IPS-18c (cell line): Measurements from ENCODE around the gene MXRA7.
"Not testable (repeated sequence)": the region's sequence is repeated elsewhere in the genome, so short reads cannot be mapped to it uniquely, and the experiment has no call there.

Source experiments
- H3K4me3 ChIP-seq: 2 replicates; pipeline ENCODE4 v1.7.0; 2013; ENCODE audit warnings: low read depth, mild to moderate bottlenecking, low read length, moderate library complexity; ENCODE audit not compliant: insufficient read depth
- H3K9me3 ChIP-seq: one replicate; pipeline ENCODE4 v1.6.1; 2013; ENCODE audit warnings: mild to moderate bottlenecking, low read length, moderate library complexity; ENCODE audit not compliant: control insufficient read depth, insufficient read depth

The MXRA7 gene

GRCh38 chr17:76709077-76709950, 1.5 kb downstream of the MXRA7 start:
- no peaks in the 10 kb centered on the region for H3K9me3 ChIP-seq
- H3K4me3 ChIP-seq = peak overlapping the region; percentile 36

- Histone ChIP-seq H3K9me3 (no peaks in the 10 kb centered on the region), H3K4me3 (0 out of 2 replicates have a peak overlapping the region, but pooled peaks have one; percentile 20)
Observed at GRCh38 chr17:76707985-76708807, 2.6 kb downstream of the MXRA7 start.

GRCh38 chr17:76706817-76707216, 3.9 kb downstream of the MXRA7 start:
- H3K4me3 ChIP-seq = no peak overlapping the region
- H3K9me3 ChIP-seq = no peaks in the 10 kb centered on the region

GRCh38 chr17:76704805-76705204, 6.0 kb downstream of the MXRA7 start:
- H3K9me3 ChIP-seq = no peaks in the 10 kb centered on the region
- H3K4me3 ChIP-seq = no peak overlapping the region

- Histone ChIP-seq H3K4me3 (no peak overlapping the region), H3K9me3 (peaks cover 2% of the 10 kb centered on the region)
Observed at GRCh38 chr17:76702941-76703637, 7.7 kb downstream of the MXRA7 start.

GRCh38 chr17:76702076-76702475, 8.7 kb downstream of the MXRA7 start:
- H3K9me3 ChIP-seq = peaks cover 2% of the 10 kb centered on the region

GRCh38 chr17:76701471-76701967, 9.2 kb downstream of the MXRA7 start:
- Histone ChIP-seq H3K4me3 (no peak overlapping the region), H3K9me3 (peaks cover 2% of the 10 kb centered on the region)

More at GRCh38 chr17:76702076-76702475, 8.7 kb downstream of the MXRA7 start:
- no peak overlapping the region for H3K4me3 ChIP-seq

GRCh38 chr17:76700617-76701470, 9.9 kb downstream of the MXRA7 start:
- H3K4me3 ChIP-seq = no peak overlapping the region; the same call in 1 of the 2 replicates

GRCh38 chr17:76700270-76700616, 10.5 kb downstream of the MXRA7 start:
- H3K4me3 ChIP-seq = no peak overlapping the region
- peaks cover 2% of the 10 kb centered on the region for H3K9me3 ChIP-seq

More at GRCh38 chr17:76700617-76701470, 9.9 kb downstream of the MXRA7 start:
- H3K9me3 ChIP-seq = peaks cover 2% of the 10 kb centered on the region

- H3K4me3 ChIP-seq, H3K9me3 ChIP-seq: not testable (repeated sequence)
Observed at GRCh38 chr17:76698466-76698977, 12.2 kb downstream of the MXRA7 start.

- H3K4me3 ChIP-seq = no peak overlapping the region
- peaks cover 2% of the 10 kb centered on the region for H3K9me3 ChIP-seq
Observed at GRCh38 chr17:76697702-76698465, 12.9 kb downstream of the MXRA7 start.

GRCh38 chr17:76696763-76697701, 13.7 kb downstream of the MXRA7 start:
- no peak overlapping the region for H3K4me3 ChIP-seq
- peaks cover 2% of the 10 kb centered on the region for H3K9me3 ChIP-seq

- H3K9me3 ChIP-seq = peaks cover 2% of the 10 kb centered on the region
- H3K4me3 ChIP-seq = no peak overlapping the region
Observed at GRCh38 chr17:76695059-76695831, 15.5 kb downstream of the MXRA7 start.
